Left cardiac atrium (tissue), 4 donors: Measurements from ENCODE around the gene OR1B1. TPM values are rescaled to one million over a fixed set of nuclear protein-coding genes. Genes with fewer than 3 reads are reported as not detected.
A peak's percentile ranks its signal among the peaks of the same experiment; 100 is the strongest.
"Not testable (repeated sequence)": the region's sequence is repeated elsewhere in the genome, so short reads cannot be mapped to it uniquely, and the experiment has no call there.

ENCODE experiments used
- ATAC-seq, 2 donors: fragments of 200-7000 bp; cut with Tn5 transposase; one replicate each; pipeline ENCODE4 v1.9.1; 2020; ENCODE audit warnings: mild to moderate bottlenecking in 2 of 2, moderate library complexity in 2 of 2
- DNase-seq: peaks from one replicate; pipeline ENCODE4 v3.0.0-alpha.2; 2020
- intact Hi-C, 2 donors: fragments of 100-400 bp; cut with DNase I; formaldehyde crosslinking; loops; one replicate each; pipeline versions ENCODE4 v1.14.1 to v1.15.1; 2022 to 2023
- long read RNA-seq: library from polyadenylated mRNA; unstranded; transcript quantifications from one replicate; pipeline ENCODE4 v2.0.0, GENCODE V29; 2021
- total RNA-seq, 2 donors: library from RNA; stranded (reverse); fragmentation: NEBNext Ultra II Directional; extraction: Animal tissue kit (Norgen Biotek cat#: 25700); gene quantifications; one replicate each; pipeline ENCODE4 v1.2.1, GENCODE V29; 2021
- donor health status: DM: no; HTN: yes; CAD: no.
- donor health status: DM: no; HTN: yes; CAD: no; lungs with severe emphysema.
- donor health status: DM: yes; HTN: yes; CAD: no.
- donor health status: Dilated cardiomyopathy.

Gene OR1B1
- total RNA-seq = not detected
- long read RNA-seq = 0 reads

GRCh38 chr9:122657527-122657926 is at the start of gene OR1B1:
TSS of gene OR1B1 (minus strand) at chr9:122657627.
- DNase-seq = no peak
- intact Hi-C loops = no loop called here
- ATAC-seq = no peak

GRCh38 chr9:122695696-122696095 is 38.3 kb upstream of the OR1B1 start:
- intact Hi-C loops = no loop called here
- ATAC-seq (no peak), DNase-seq (no peak)

- ATAC-seq (no peak), DNase-seq (no peak)
- intact Hi-C loops = no loop called here
Measured at GRCh38 chr9:122684851-122685250, 27.4 kb upstream of the OR1B1 start.

- ATAC-seq (no peak), DNase-seq (no peak)
- intact Hi-C loops = no loop called here
Measured at GRCh38 chr9:122672481-122672880, 15.1 kb upstream of the OR1B1 start.

- no peak for DNase-seq
- ATAC-seq = no peak
- intact Hi-C loops = no loop called here
Measured at GRCh38 chr9:122661416-122661815, 4.0 kb upstream of the OR1B1 start, which contains the start of gene OR1L1. TSS of gene OR1L1 (plus strand) at chr9:122661716. CDS start at chr9:122661716, 0 bp downstream.

- DNase-seq (peak; percentile 20), ATAC-seq (peak; percentile 38 to 45)
- intact Hi-C loops = no loop called here
Measured at GRCh38 chr9:122656378-122656777, 1.0 kb downstream of the OR1B1 start.

GRCh38 chr9:122642226-122642625 is 15.2 kb downstream of the OR1B1 start:
- ATAC-seq (no peak), DNase-seq (no peak)
- intact Hi-C loops = no loop called here

GRCh38 chr9:122619996-122620395 is 37.4 kb downstream of the OR1B1 start:
- no peak for DNase-seq
- no peak for ATAC-seq
- intact Hi-C loops = no loop called here

GRCh38 chr9:122614362-122614761 is 43.1 kb downstream of the OR1B1 start, which contains the start of gene OR1Q1:
TSS of gene OR1Q1 (plus strand) at chr9:122614738. CDS start at chr9:122614738, 0 bp downstream.
- ATAC-seq (no peak), DNase-seq (no peak)
- intact Hi-C loops = no loop called here

GRCh38 chr9:122609804-122610203 is 47.6 kb downstream of the OR1B1 start:
- no peak for DNase-seq
- intact Hi-C loops = no loop called here
- ATAC-seq = no peak

GRCh38 chr9:122606587-122606986 is 50.8 kb downstream of the OR1B1 start:
- ATAC-seq (no peak), DNase-seq (no peak)
- intact Hi-C loops = no loop called here

GRCh38 chr9:122605691-122606090 is 51.7 kb downstream of the OR1B1 start:
- intact Hi-C loops = no loop called here
- ATAC-seq = no peak
- no peak for DNase-seq

- DNase-seq, intact Hi-C loops: not testable (repeated sequence)
Measured at GRCh38 chr9:122583284-122583683, 74.1 kb downstream of the OR1B1 start, which contains the start of gene OR1L8. TSS of gene OR1L8 (minus strand) at chr9:122583384. CDS start at chr9:122568477, 14,907 bp downstream.

GRCh38 chr9:122580360-122580759 is 77.1 kb downstream of the OR1B1 start:
- DNase-seq (no peak), ATAC-seq (no peak)
- intact Hi-C loops = no loop called here

More at GRCh38 chr9:122583284-122583683, 74.1 kb downstream of the OR1B1 start, which contains the start of gene OR1L8:
- not testable (repeated sequence) for ATAC-seq

GRCh38 chr9:122579874-122580273 is 77.6 kb downstream of the OR1B1 start:
- intact Hi-C loops = no loop called here
- DNase-seq (no peak), ATAC-seq (no peak)

Other genes with a start within 250 kb of the OR1B1 start
- gene OR1J1, start 179.7 kb downstream of the OR1B1 start, total RNA-seq = not detected
- gene OR1J2, start 146.8 kb downstream of the OR1B1 start, total RNA-seq = not detected
- gene OR1J4, start 138.5 kb downstream of the OR1B1 start, total RNA-seq = not detected
- not detected for gene OR1N1, start 130.3 kb downstream of the OR1B1 start, total RNA-seq
- gene OR1N2, start 104.5 kb downstream of the OR1B1 start, total RNA-seq = not detected
- gene OR1L8, start 74.2 kb downstream of the OR1B1 start, total RNA-seq = under 1 TPM in 1 of 2 donors, not detected in 1; 0.16 TPM
- not detected for gene OR1Q1, start 42.9 kb downstream of the OR1B1 start, total RNA-seq
- gene OR1L1, start 4.1 kb upstream of the OR1B1 start, total RNA-seq = not detected
- gene OR1L3, start 17.5 kb upstream of the OR1B1 start, total RNA-seq = not detected
- gene OR1L4, start 66.4 kb upstream of the OR1B1 start, total RNA-seq = not detected
- not detected for gene OR1L6, start 84.7 kb upstream of the OR1B1 start, total RNA-seq
- not detected for gene OR5C1, start 131.3 kb upstream of the OR1B1 start, total RNA-seq
- not detected for gene OR1K1, start 142.5 kb upstream of the OR1B1 start, total RNA-seq
- 10 to 100 TPM in 1 of 2 donors, 1 to 10 TPM in 1; 9.2 to 11.9 TPM for gene PDCL, start 171.0 kb upstream of the OR1B1 start, total RNA-seq
- 10 to 100 TPM; 36.7 to 41.1 TPM for gene RC3H2, start 247.7 kb upstream of the OR1B1 start, total RNA-seq